GM12878 (cell line): Measurements from ENCODE around the gene TMCC2. TPM values are rescaled to one million over a fixed set of nuclear protein-coding genes. Genes with fewer than 3 reads are reported as not detected.

Experiments
- ATAC-seq: fragments of 200-7000 bp; cut with Tn5 transposase; 3 replicates; pipeline ENCODE4 v1.9.1; 2020; ENCODE audit warnings: mild to moderate bottlenecking, moderate library complexity
- BruUV-seq: library from RNA; stranded (reverse); fragments of 400-500 nt; replicated peaks from 2 replicates; lab custom pipeline; 2021; lab: Mats Ljungman, UMichigan
- CTCF ChIA-PET: fragments of 300-600 bp; sonication (Branson Sonifier 250); formaldehyde crosslinking; extraction: SDS; loops from one replicate; lab custom pipeline; 2021; ENCODE audit warnings: inconsistent platforms; lab: Yijun Ruan, JAX
- POLR2A ChIA-PET: fragments of 350-600 bp; formaldehyde crosslinking; extraction: SDS; loops from one replicate; lab custom pipeline; 2021; ENCODE audit warnings: inconsistent platforms; lab: Charles Lee
- RAD21 ChIA-PET: fragments of 300-600 bp; sonication (Branson Sonifier 250); formaldehyde crosslinking; loops from one replicate; lab custom pipeline; 2023; ENCODE audit warnings: antibody characterized with exemption; ENCODE audit not compliant: unreplicated experiment; lab: Charles Lee
- SMC1A ChIA-PET: fragments of 300-600 bp; sonication (Branson Sonifier 250); formaldehyde crosslinking; loops from one replicate; lab custom pipeline; 2023; ENCODE audit not compliant: unreplicated experiment, uncharacterized antibody; lab: Charles Lee
- DNase-seq: peaks from one replicate; pipeline ENCODE4 v3.0.0-alpha.2; 2011; ENCODE audit warnings: low read depth, low spot score
- FAIRE-seq: peaks from 3 replicates; lab custom pipeline; 2011; peaks lifted over from hg19 to GRCh38; lab: Jason Lieb, UNC
- H2AFZ ChIP-seq: 2 replicates; pipeline ENCODE4 v1.6.0; 2011; ENCODE audit warnings: low read depth, low read length, control low read depth; ENCODE audit not compliant: control insufficient read depth
- H3K27ac ChIP-seq: 2 replicates; pipeline ENCODE4 v1.5.1; 2011; ENCODE audit warnings: control low read depth; ENCODE audit not compliant: control insufficient read depth, insufficient read depth
- H3K27me3 ChIP-seq, 2 experiments: replicated peaks in 1 of 2; 2 replicates each; pipeline versions ENCODE4 v1.6.0 to v1.6.1; 2011; ENCODE audit warnings: low read length in 1 of 2; ENCODE audit not compliant: control insufficient read depth in 2 of 2, insufficient read depth in 2 of 2
- H3K36me3 ChIP-seq, 2 experiments: 2 replicates each; pipeline ENCODE4 v1.5.1; 2011; ENCODE audit warnings: low read length in 1 of 2; ENCODE audit not compliant: control insufficient read depth in 2 of 2, insufficient read depth in 2 of 2
- H3K4me1 ChIP-seq: 2 replicates; pipeline ENCODE4 v1.6.1; 2011; ENCODE audit warnings: mild to moderate bottlenecking, low read length, moderate library complexity, mixed read lengths; ENCODE audit not compliant: control insufficient read depth, insufficient read depth
- H3K4me2 ChIP-seq: 2 replicates; pipeline ENCODE4 v1.6.0; 2011; ENCODE audit warnings: control low read depth; ENCODE audit not compliant: control insufficient read depth, insufficient read depth
- H3K4me3 ChIP-seq: fragments of 200-600 bp; sonication (generic); 2 replicates; pipeline ENCODE4 v1.5.1; 2016
- H3K79me2 ChIP-seq: 2 replicates; pipeline ENCODE4 v1.6.0; 2011; ENCODE audit warnings: low read length; ENCODE audit not compliant: control insufficient read depth, insufficient read depth
- H3K9ac ChIP-seq: 2 replicates; pipeline ENCODE4 v1.8.0; 2011; ENCODE audit warnings: low read length, control low read depth, mixed read lengths; ENCODE audit not compliant: control insufficient read depth, insufficient read depth
- H3K9me3 ChIP-seq: replicated peaks from 3 replicates; pipeline ENCODE4 v1.5.1; 2011; ENCODE audit warnings: mild to moderate bottlenecking, low read length; ENCODE audit not compliant: control insufficient read depth, insufficient read depth
- H4K20me1 ChIP-seq: 2 replicates; pipeline ENCODE4 v1.6.0; 2011; ENCODE audit not compliant: control insufficient read depth, insufficient read depth
- ATF7 ChIP-seq: fragments of 450-650 bp; IDR thresholded peaks from 2 replicates; pipeline ENCODE4 v1.6.1; 2016; ENCODE audit warnings: low read depth, mild to moderate bottlenecking
- BHLHE40 ChIP-seq, 2 experiments: fragments of 450-650 bp in 1 of 2; IDR thresholded peaks; 2 replicates each; pipeline ENCODE4 v1.6.1; 2011 to 2017; ENCODE audit warnings: low read depth in 2 of 2, borderline replicate concordance in 1 of 2, improper control_type of control experiment in 1 of 2, low read length in 1 of 2, mild to moderate bottlenecking in 1 of 2
- CEBPB ChIP-seq, 2 experiments: fragments of 150-350 bp in 1 of 2; IDR thresholded peaks; 2 replicates each; pipeline ENCODE4 v1.6.1; 2012 to 2014; ENCODE audit warnings: low read depth in 2 of 2, low read length in 2 of 2, borderline replicate concordance in 1 of 2, inconsistent platforms in 1 of 2
- CHD4 ChIP-seq: fragments of 200-600 bp; sonication (generic); IDR thresholded peaks from 2 replicates; pipeline ENCODE4 v1.6.1; 2016; ENCODE audit warnings: mild to moderate bottlenecking
- CREB1 ChIP-seq: IDR thresholded peaks from 2 replicates; pipeline ENCODE4 v1.6.1; 2012; ENCODE audit warnings: low read depth, mild to moderate bottlenecking, inconsistent platforms
- CREM ChIP-seq: IDR thresholded peaks from 2 replicates; pipeline ENCODE4 v1.6.1; 2014; ENCODE audit warnings: antibody characterized with exemption, low read depth
- EED ChIP-seq: sonication (generic); IDR thresholded peaks from 2 replicates; pipeline ENCODE4 v1.6.1; 2016; ENCODE audit warnings: antibody characterized with exemption, low read depth
- ETV6 ChIP-seq, 2 experiments: fragments of 450-650 bp in 1 of 2; IDR thresholded peaks in 1 of 2; conservative IDR thresholded peaks in 1 of 2; 2 replicates each; pipeline ENCODE4 v1.6.1; 2014; ENCODE audit warnings: antibody characterized with exemption in 1 of 2, borderline replicate concordance in 1 of 2, low read depth in 1 of 2, mild to moderate bottlenecking in 1 of 2, moderate library complexity in 1 of 2
- EZH2 ChIP-seq: IDR thresholded peaks from 2 replicates; pipeline ENCODE4 v1.6.1; 2012; ENCODE audit warnings: low read depth, mild to moderate bottlenecking, control low read depth, inconsistent platforms, low read length, borderline replicate concordance; ENCODE audit not compliant: control insufficient read depth
- FOXM1 ChIP-seq: IDR thresholded peaks from 2 replicates; pipeline ENCODE4 v1.6.1; 2012; ENCODE audit warnings: low read depth, mild to moderate bottlenecking, inconsistent platforms, low read length, moderate library complexity
- GABPA ChIP-seq: IDR thresholded peaks from 2 replicates; pipeline ENCODE4 v1.6.1; 2014; ENCODE audit warnings: antibody characterized with exemption, low read depth, mild to moderate bottlenecking, inconsistent platforms
- IKZF1 ChIP-seq: fragments of 450-650 bp; conservative IDR thresholded peaks from 2 replicates; pipeline ENCODE4 v1.6.1; 2017; ENCODE audit warnings: antibody characterized with exemption, mild to moderate bottlenecking
- KDM1A ChIP-seq: fragments of 200-600 bp; sonication (generic); IDR thresholded peaks from 2 replicates; pipeline ENCODE4 v1.6.1; 2016; ENCODE audit warnings: borderline replicate concordance
- MTA3 ChIP-seq: IDR thresholded peaks from 2 replicates; pipeline ENCODE4 v1.6.1; 2012; ENCODE audit warnings: low read length, inconsistent platforms, borderline replicate concordance
- NFIC ChIP-seq: IDR thresholded peaks from 2 replicates; pipeline ENCODE4 v1.6.1; 2012; ENCODE audit warnings: low read depth, mild to moderate bottlenecking, inconsistent platforms, low read length, moderate library complexity
- NFXL1 ChIP-seq: fragments of 450-650 bp; IDR thresholded peaks from 2 replicates; pipeline ENCODE4 v1.6.1; 2017; ENCODE audit warnings: antibody characterized with exemption, mild to moderate bottlenecking, borderline replicate concordance
- NR2C1 ChIP-seq: fragments of 450-650 bp; IDR thresholded peaks from 2 replicates; pipeline ENCODE4 v1.6.1; 2017; ENCODE audit warnings: antibody characterized with exemption, mild to moderate bottlenecking, moderate library complexity
- SREBF2 ChIP-seq: IDR thresholded peaks from 2 replicates; pipeline ENCODE4 v1.6.1; 2012; ENCODE audit warnings: mild to moderate bottlenecking, low read length
- WRNIP1 ChIP-seq: IDR thresholded peaks from 2 replicates; pipeline ENCODE4 v1.6.1; 2011; ENCODE audit warnings: low read depth, low read length, improper control_type of control experiment, borderline replicate concordance
- WGBS: methylation state at CpG from one replicate; pipeline ENCODE4 v1.1.6; 2016; ENCODE audit warnings: low lambda C conversion rate; ENCODE audit not compliant: insufficient replicate concordance, insufficient coverage; ENCODE audit errors: missing lambda C conversion rate; 5-methylcytosine and 5-hydroxymethylcytosine counted together
- in situ Hi-C: fragments of 300-500 bp; cut with MboI; formaldehyde crosslinking; loops from 9 replicates; pipeline ENCODE4 v1.14.3; 2018; ENCODE audit warnings: mixed read lengths
- intact Hi-C: fragments of 100-400 bp; cut with micrococcal nuclease; formaldehyde crosslinking; loops from one replicate; pipeline ENCODE4 v1.14.2; 2022; ENCODE audit not compliant: unreplicated experiment
- polyA plus RNA-seq, 11 experiments: library from polyadenylated mRNA; depleted of rRNA in 4 of 11; unstranded in 6 of 11; stranded (reverse) in 5 of 11; fragments of >200 nt; fragmentation: Nextera tagmentation in 4 of 11; fragmentation: Illumina TruSeq in 1 of 11; extraction: Ambion mirVana in 4 of 11; extraction: Trizol in 1 of 11; gene quantifications; 1 replicate in 1 of 11; 2 replicates in 10 of 11; pipeline versions ENCODE4 v1.2.1 to v1.2.3, GENCODE V29; 2011 to 2016; ENCODE audit warnings: inconsistent platforms in 2 of 11, missing spikeins in 2 of 11, low read depth in 1 of 11
- total RNA-seq, 4 experiments: library from RNA; depleted of rRNA in 3 of 4; stranded (reverse); fragments of >200 nt in 3 of 4; fragmentation: Illumina TruSeq in 1 of 4; extraction: Trizol in 1 of 4; gene quantifications; 2 replicates each; pipeline versions ENCODE4 v1.2.1 to v1.2.3, GENCODE V29; 2013 to 2021
- TF ChIP-seq, protein P1 (sequence below): fragments of 450-650 bp; formaldehyde crosslinking; IDR thresholded peaks from 2 replicates; pipeline ENCODE4 v1.5.0; 2022; ENCODE audit warnings: mild to moderate bottlenecking, missing genetic modification characterization
- TF ChIP-seq, protein P2 (sequence below): fragments of 450-650 bp; conservative IDR thresholded peaks from 2 replicates; pipeline ENCODE4 v1.6.1; 2017; ENCODE audit warnings: mild to moderate bottlenecking, moderate library complexity

TMCC2 gene
- total and polyA plus RNA-seq, 10 of the 15 experiments (the other 5 are each of a cell fraction or from before 2014, with no cell fraction given) = 0.06 to 2.3 (median 0.76) TPM

DNA sequence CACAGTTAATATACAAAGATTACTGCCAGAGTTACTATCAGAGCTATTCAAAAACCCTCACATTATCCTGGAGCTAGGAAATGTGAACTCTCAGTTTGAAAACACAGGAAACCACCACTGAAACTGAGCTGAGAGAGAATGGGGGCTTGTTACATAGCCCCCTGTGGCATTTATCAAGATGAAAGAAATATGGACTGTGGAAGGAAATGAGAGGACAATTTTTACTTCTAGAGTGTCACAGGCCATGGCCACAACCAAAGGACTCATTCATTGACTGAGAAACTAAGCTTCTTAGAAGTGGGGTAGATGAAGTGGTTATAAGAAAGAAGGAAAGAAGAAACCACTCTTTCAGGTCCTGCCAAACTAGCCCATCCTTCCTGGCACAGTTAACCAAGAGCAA is 41.6 kb upstream of the TMCC2 start (continued):
- no peak for TF ChIP-seq NR2C1
- TF ChIP-seq CREM = peak; percentile 60; the same call in 1 of the 2 replicates
- 0 out of 4 replicates have a peak, but pooled peaks of 1 of the 2 experiments have one; percentile 64 for TF ChIP-seq CEBPB (IDR thresholded peaks at IDR 0.05; ENCODE audit: borderline replicate concordance in 1 of 2, low read depth in 2 of 2, low read length in 2 of 2)
- no peak for TF ChIP-seq NFXL1
- TF ChIP-seq EZH2 = no peak
- TF ChIP-seq FOXM1 = peak; percentile 61; the same call in 1 of the 2 replicates
- 0 out of 2 replicates have a peak, but pooled peaks have one; percentile 25 for TF ChIP-seq GABPA
- TF ChIP-seq EED = peak; percentile 81
- peak; percentile 89 for TF ChIP-seq NFIC
- TF ChIP-seq MTA3 = 0 out of 2 replicates have a peak, but pooled peaks have one; percentile 30
- peak in 1 of 2 experiments; percentile 94; a peak in 2 of 4 replicates for TF ChIP-seq ETV6 (conservative IDR thresholded peaks at IDR 0.05 in 1 of 2, IDR thresholded peaks at IDR 0.05 in 1 of 2; ENCODE audit: borderline replicate concordance in 1 of 2, low read depth in 1 of 2)
- peak; percentile 26; the same call in 1 of the 2 replicates for TF ChIP-seq CREB1
- TF ChIP-seq SREBF2 = no peak
- TF ChIP-seq, all 136 proteins: peak for 14

DNA sequence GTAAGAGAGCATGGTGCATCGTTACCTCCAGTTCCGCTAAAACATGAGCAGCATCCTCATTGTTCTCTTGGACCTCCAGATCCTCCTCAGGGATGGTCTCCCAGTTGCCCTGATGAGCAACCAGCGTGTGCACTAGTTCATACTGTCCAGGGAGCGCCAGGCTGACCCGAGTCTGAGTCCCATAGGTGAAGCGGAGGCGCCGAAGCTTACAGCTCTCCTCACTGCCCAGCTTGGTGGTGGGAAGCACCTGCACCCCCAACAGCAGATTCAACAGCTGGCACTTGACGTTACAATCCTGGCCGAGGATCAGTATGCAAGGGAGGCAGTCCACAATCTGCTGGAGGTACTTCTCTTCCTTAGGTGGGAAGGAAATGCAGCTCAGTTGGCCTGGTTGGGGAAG is 40.3 kb upstream of the TMCC2 start:
- DNase-seq (no peak), FAIRE-seq (no peak), ATAC-seq (no peak)
- no TSS peak for BruUV-seq
- Histone ChIP-seq H3K27ac (no peak overlapping the region), H3K4me1 (no peaks in the 10 kb centered on the region), H3K9ac (no peak overlapping the region), H3K79me2 (no peaks in the 10 kb centered on the region), H4K20me1 (no peaks in the 10 kb centered on the region), H3K27me3 (no peaks in the 10 kb centered on the region), H3K4me3 (no peak overlapping the region), H3K36me3 (no peaks in the 10 kb centered on the region), H3K4me2 (no peak overlapping the region), H3K9me3 (no peaks in the 10 kb centered on the region), H2AFZ (no peak overlapping the region)
- intact Hi-C loops (no loop called here), in situ Hi-C loops (no loop called here)
- WGBS = 90% methylated on average over 10 of the region's 10 CpGs
- ChIA-PET CTCF (no interaction called here), RAD21 (no interaction called here), POLR2A (no interaction called here), SMC1A (no interaction called here)
- TF ChIP-seq, protein P1, sequence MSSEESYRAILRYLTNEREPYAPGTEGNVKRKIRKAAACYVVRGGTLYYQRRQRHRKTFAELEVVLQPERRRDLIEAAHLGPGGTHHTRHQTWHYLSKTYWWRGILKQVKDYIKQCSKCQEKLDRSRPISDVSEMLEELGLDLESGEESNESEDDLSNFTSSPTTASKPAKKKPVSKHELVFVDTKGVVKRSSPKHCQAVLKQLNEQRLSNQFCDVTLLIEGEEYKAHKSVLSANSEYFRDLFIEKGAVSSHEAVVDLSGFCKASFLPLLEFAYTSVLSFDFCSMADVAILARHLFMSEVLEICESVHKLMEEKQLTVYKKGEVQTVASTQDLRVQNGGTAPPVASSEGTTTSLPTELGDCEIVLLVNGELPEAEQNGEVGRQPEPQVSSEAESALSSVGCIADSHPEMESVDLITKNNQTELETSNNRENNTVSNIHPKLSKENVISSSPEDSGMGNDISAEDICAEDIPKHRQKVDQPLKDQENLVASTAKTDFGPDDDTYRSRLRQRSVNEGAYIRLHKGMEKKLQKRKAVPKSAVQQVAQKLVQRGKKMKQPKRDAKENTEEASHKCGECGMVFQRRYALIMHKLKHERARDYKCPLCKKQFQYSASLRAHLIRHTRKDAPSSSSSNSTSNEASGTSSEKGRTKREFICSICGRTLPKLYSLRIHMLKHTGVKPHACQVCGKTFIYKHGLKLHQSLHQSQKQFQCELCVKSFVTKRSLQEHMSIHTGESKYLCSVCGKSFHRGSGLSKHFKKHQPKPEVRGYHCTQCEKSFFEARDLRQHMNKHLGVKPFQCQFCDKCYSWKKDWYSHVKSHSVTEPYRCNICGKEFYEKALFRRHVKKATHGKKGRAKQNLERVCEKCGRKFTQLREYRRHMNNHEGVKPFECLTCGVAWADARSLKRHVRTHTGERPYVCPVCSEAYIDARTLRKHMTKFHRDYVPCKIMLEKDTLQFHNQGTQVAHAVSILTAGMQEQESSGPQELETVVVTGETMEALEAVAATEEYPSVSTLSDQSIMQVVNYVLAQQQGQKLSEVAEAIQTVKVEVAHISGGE (CRISPR knock-in tag) = no peak
- no peak for TF ChIP-seq ATF7
- no peak for TF ChIP-seq IKZF1
- TF ChIP-seq WRNIP1 = no peak
- TF ChIP-seq, protein P2, sequence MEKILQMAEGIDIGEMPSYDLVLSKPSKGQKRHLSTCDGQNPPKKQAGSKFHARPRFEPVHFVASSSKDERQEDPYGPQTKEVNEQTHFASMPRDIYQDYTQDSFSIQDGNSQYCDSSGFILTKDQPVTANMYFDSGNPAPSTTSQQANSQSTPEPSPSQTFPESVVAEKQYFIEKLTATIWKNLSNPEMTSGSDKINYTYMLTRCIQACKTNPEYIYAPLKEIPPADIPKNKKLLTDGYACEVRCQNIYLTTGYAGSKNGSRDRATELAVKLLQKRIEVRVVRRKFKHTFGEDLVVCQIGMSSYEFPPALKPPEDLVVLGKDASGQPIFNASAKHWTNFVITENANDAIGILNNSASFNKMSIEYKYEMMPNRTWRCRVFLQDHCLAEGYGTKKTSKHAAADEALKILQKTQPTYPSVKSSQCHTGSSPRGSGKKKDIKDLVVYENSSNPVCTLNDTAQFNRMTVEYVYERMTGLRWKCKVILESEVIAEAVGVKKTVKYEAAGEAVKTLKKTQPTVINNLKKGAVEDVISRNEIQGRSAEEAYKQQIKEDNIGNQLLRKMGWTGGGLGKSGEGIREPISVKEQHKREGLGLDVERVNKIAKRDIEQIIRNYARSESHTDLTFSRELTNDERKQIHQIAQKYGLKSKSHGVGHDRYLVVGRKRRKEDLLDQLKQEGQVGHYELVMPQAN = no peak
- TF ChIP-seq CHD4 = no peak
- TF ChIP-seq BHLHE40 (IDR thresholded peaks at IDR 0.05; ENCODE audit: borderline replicate concordance in 1 of 2, low read depth in 2 of 2, low read length in 1 of 2) = no peak
- TF ChIP-seq KDM1A = no peak
